HG03575 (cell line): ENCODE results near the gene NBPF15.
"Not testable (repeated sequence)": the region's sequence is repeated elsewhere in the genome, so short reads cannot be mapped to it uniquely, and the experiment has no call there.

Experiments
- ATAC-seq: cut with Tn5 transposase; IDR thresholded peaks from one replicate; pipeline ENCODE4 v1.9.1; 2021; ENCODE audit not compliant: unreplicated experiment, insufficient number of reproducible peaks, low FRiP score; ENCODE audit errors: extremely low read depth

NBPF15 gene

GRCh38 chr1:144461136-144461759 lies at the start of gene NBPF15:
Gene NBPF15, minus strand, starts transcription at chr1:144461669. Its CDS starts 21,666 bp downstream, at chr1:144440003.
- not testable (repeated sequence) for ATAC-seq

- ATAC-seq: not testable (repeated sequence)
Measured at GRCh38 chr1:144496429-144496828, 35.0 kb upstream of the NBPF15 start.

- ATAC-seq: not testable (repeated sequence)
Measured at GRCh38 chr1:144494130-144494529, 32.7 kb upstream of the NBPF15 start.

GRCh38 chr1:144490394-144490793 lies 28.9 kb upstream of the NBPF15 start:
- ATAC-seq: not testable (repeated sequence)

GRCh38 chr1:144487002-144487401 lies 25.5 kb upstream of the NBPF15 start:
- ATAC-seq: not testable (repeated sequence)

- not testable (repeated sequence) for ATAC-seq
Measured at GRCh38 chr1:144485048-144485993, 23.9 kb upstream of the NBPF15 start.

- not testable (repeated sequence) for ATAC-seq
Measured at GRCh38 chr1:144473897-144474296, 12.4 kb upstream of the NBPF15 start.

- not testable (repeated sequence) for ATAC-seq
Measured at GRCh38 chr1:144471434-144471833, 10.0 kb upstream of the NBPF15 start.

- not testable (repeated sequence) for ATAC-seq
Measured at GRCh38 chr1:144461778-144462177, 309 bp upstream of the NBPF15 start.

GRCh38 chr1:144460686-144461085 lies 783 bp downstream of the NBPF15 start:
- ATAC-seq: not testable (repeated sequence)

GRCh38 chr1:144442402-144442801 lies 19.1 kb downstream of the NBPF15 start:
- ATAC-seq: not testable (repeated sequence)

- ATAC-seq: not testable (repeated sequence)
Measured at GRCh38 chr1:144439737-144440136, 21.7 kb downstream of the NBPF15 start.

- ATAC-seq: not testable (repeated sequence)
Measured at GRCh38 chr1:144418891-144419694, 42.4 kb downstream of the NBPF15 start.

- not testable (repeated sequence) for ATAC-seq
Measured at GRCh38 chr1:144413404-144414118, 47.9 kb downstream of the NBPF15 start.

- ATAC-seq: peak; percentile 73
Measured at GRCh38 chr1:144412491-144413403, 48.7 kb downstream of the NBPF15 start.

GRCh38 chr1:144412068-144412471 lies 49.4 kb downstream of the NBPF15 start:
- ATAC-seq: peak; percentile 36

GRCh38 chr1:144402807-144403206 lies 58.7 kb downstream of the NBPF15 start:
- ATAC-seq: not testable (repeated sequence)
